Spleen (tissue), 7 donors: ENCODE measurements around the gene TOMM20.

Experiments used
- CTCF ChIP-seq, 11 experiments: fragments of 200-600 bp in 7 of 11; fragments of 450-650 bp in 4 of 11; sonication (generic) in 4 of 11; IDR thresholded peaks in 8 of 11; conservative IDR thresholded peaks in 3 of 11; 1 replicate in 7 of 11; 2 replicates in 4 of 11; pipeline versions ENCODE4 v1.4.0 to v1.8.0; 2016 to 2021; ENCODE audit warnings: antibody characterized with exemption in 11 of 11, inconsistent platforms in 4 of 11, mild to moderate bottlenecking in 1 of 11
- POLR2A ChIP-seq, 3 donors: fragments of 450-650 bp; IDR thresholded peaks; one replicate each; pipeline ENCODE4 v1.5.1; 2017; ENCODE audit warnings: antibody characterized with exemption in 3 of 3, mild to moderate bottlenecking in 1 of 3
- POLR2AphosphoS5 ChIP-seq, 3 donors: sonication (generic); formaldehyde crosslinking; IDR thresholded peaks; one replicate each; pipeline ENCODE4 v1.5.1; 2017; ENCODE audit warnings: antibody characterized with exemption in 3 of 3
- donor health status: DM: no; HTN: no; CAD: no; lungs with moderate emphysema.
- donor health status: DM: no; HTN: no; CAD: no.
- donor health status: DM: no; HTN: no; CAD: no.

- no peak for TF ChIP-seq CTCF (IDR thresholded peaks at IDR 0.05 in 8 of 11, conservative IDR thresholded peaks at IDR 0.05 in 3 of 11)
- no peak for TF ChIP-seq POLR2AphosphoS5 (IDR thresholded peaks at IDR 0.05)
- TF ChIP-seq POLR2A (IDR thresholded peaks at IDR 0.05), result no peak
Measured at GRCh38 chr1:235098991-235099390, 29.6 kb downstream of the TOMM20 start.
